K562 (cell line): ENCODE data around the gene P2RY11. TPM values are rescaled to one million over a fixed set of nuclear protein-coding genes. Genes with fewer than 3 reads are reported as not detected.

Experiments
- ATAC-seq: fragments of 200-7000 bp; cut with Tn5 transposase; 3 replicates; pipeline ENCODE4 v1.9.1; 2020; ENCODE audit warnings: moderate library complexity
- BruUV-seq: library from RNA; stranded (reverse); fragments of 400-500 nt; replicated peaks from 2 replicates; lab custom pipeline; 2021; lab: Mats Ljungman, UMichigan
- CTCF ChIA-PET: fragments of 300-600 bp; formaldehyde crosslinking; extraction: SDS; loops from one replicate; lab custom pipeline; 2021; ENCODE audit warnings: low intra/inter-chr PET ratio; lab: Yijun Ruan, JAX
- POLR2A ChIA-PET: fragments of 300-600, 350-650 bp; sonication (Branson Sonifier 250); formaldehyde crosslinking; extraction: SDS; loops from one replicate; lab custom pipeline; 2021; ENCODE audit warnings: antibody characterized with exemption, inconsistent platforms; lab: Yijun Ruan, JAX
- DNase-seq, 4 experiments: peaks; one replicate each; pipeline versions ENCODE4 v3.0.0 to v3.0.0-alpha.2; 2011 to 2018; ENCODE audit warnings: low spot score in 3 of 4, mixed read lengths in 3 of 4; ENCODE audit errors: extremely low read depth in 1 of 4
- FAIRE-seq: peaks from 2 replicates; lab custom pipeline; 2011; peaks lifted over from hg19 to GRCh38; lab: Jason Lieb, UNC
- H2AFZ ChIP-seq: 2 replicates; pipeline ENCODE4 v1.6.0; 2011; ENCODE audit warnings: low read depth, low read length, control low read depth, inconsistent platforms
- H3K27ac ChIP-seq: fragments of 200-600 bp; 3 replicates; pipeline ENCODE4 v1.8.0; 2011; ENCODE audit warnings: low read depth, mild to moderate bottlenecking, control low read depth, inconsistent platforms, low read length, moderate library complexity, mixed read lengths; ENCODE audit errors: extremely low read depth
- H3K27me3 ChIP-seq, 2 experiments: fragments of 300-600 bp in 1 of 2; 2 replicates in 1 of 2; 3 replicates in 1 of 2; pipeline versions ENCODE4 v1.6.0 to v1.8.0; 2011; ENCODE audit warnings: inconsistent platforms in 2 of 2, low read length in 2 of 2, mild to moderate bottlenecking in 1 of 2, mixed read lengths in 1 of 2, moderate library complexity in 1 of 2; ENCODE audit not compliant: control insufficient read depth in 2 of 2, insufficient read depth in 2 of 2
- H3K36me3 ChIP-seq: fragments of 300-600 bp; 3 replicates; pipeline ENCODE4 v1.8.0; 2011; ENCODE audit warnings: mild to moderate bottlenecking, low read length, inconsistent platforms; ENCODE audit not compliant: control insufficient read depth, insufficient read depth
- H3K4me1 ChIP-seq, 2 experiments: fragments of 200-600 bp in 1 of 2; replicated peaks in 1 of 2; 2 replicates in 1 of 2; 3 replicates in 1 of 2; pipeline versions ENCODE4 v1.5.1 to v1.8.0; 2011; ENCODE audit warnings: inconsistent platforms in 2 of 2, low read length in 2 of 2, mild to moderate bottlenecking in 1 of 2, mixed read lengths in 1 of 2, moderate library complexity in 1 of 2; ENCODE audit not compliant: control insufficient read depth in 2 of 2, insufficient read depth in 2 of 2
- H3K4me2 ChIP-seq: 2 replicates; pipeline ENCODE4 v1.6.1; 2011; ENCODE audit warnings: low read length, control low read depth, inconsistent platforms, mixed read lengths; ENCODE audit not compliant: insufficient read depth
- H3K4me3 ChIP-seq: fragments of 200-600 bp; sonication (generic), shearing (Covaris generic); 2 replicates; pipeline ENCODE4 v1.5.1; 2016; ENCODE audit warnings: control low read depth, inconsistent platforms
- H3K79me2 ChIP-seq: fragments of 200-600 bp; 3 replicates; pipeline ENCODE4 v1.8.0; 2011; ENCODE audit warnings: low read length, inconsistent platforms; ENCODE audit not compliant: control insufficient read depth, insufficient read depth
- H3K9ac ChIP-seq, 2 experiments: 2 replicates each; pipeline versions ENCODE4 v1.6.0 to v1.6.1; 2011; ENCODE audit warnings: low read depth in 2 of 2, low read length in 2 of 2, control low read depth in 1 of 2, inconsistent platforms in 1 of 2, mild to moderate bottlenecking in 1 of 2, mixed read lengths in 1 of 2; ENCODE audit not compliant: insufficient read depth in 1 of 2
- H3K9me1 ChIP-seq: one replicate; pipeline ENCODE4 v1.6.0; 2011; ENCODE audit warnings: inconsistent platforms, mild to moderate bottlenecking, low read length, moderate library complexity; ENCODE audit not compliant: control insufficient read depth, insufficient read depth
- H3K9me3 ChIP-seq: replicated peaks from 2 replicates; pipeline ENCODE4 v1.5.1; 2011; ENCODE audit warnings: low read depth, low read length, inconsistent platforms; ENCODE audit not compliant: control insufficient read depth, insufficient read depth
- H4K20me1 ChIP-seq: replicated peaks from 2 replicates; pipeline ENCODE4 v1.6.1; 2011; ENCODE audit warnings: low read length, inconsistent platforms, mixed read lengths; ENCODE audit not compliant: control insufficient read depth, insufficient read depth
- BDP1 ChIP-seq: IDR thresholded peaks from 3 replicates; pipeline ENCODE4 v1.6.1; 2011; ENCODE audit not compliant: insufficient read length, insufficient read depth
- CEBPZ ChIP-seq: fragments of 150-350 bp; IDR thresholded peaks from 2 replicates; pipeline ENCODE4 v1.6.1; 2014; ENCODE audit warnings: low read depth, mild to moderate bottlenecking, low read length, borderline replicate concordance
- ERF ChIP-seq: fragments of 450-650 bp; formaldehyde crosslinking; IDR thresholded peaks from 2 replicates; pipeline ENCODE4 v1.4.0; 2020; ENCODE audit warnings: mild to moderate bottlenecking, mixed read lengths
- ETS2 ChIP-seq: IDR thresholded peaks from 2 replicates; pipeline ENCODE4 v1.6.1; 2016; ENCODE audit warnings: borderline replicate concordance, missing genetic modification characterization, mild to moderate bottlenecking, moderate library complexity, missing compliant biosample characterization; ENCODE audit not compliant: poor library complexity, severe bottlenecking
- FIP1L1 ChIP-seq: fragments of 200-400 bp; formaldehyde crosslinking; IDR thresholded peaks from 2 replicates; pipeline ENCODE4 v1.6.1; 2018; ENCODE audit warnings: mild to moderate bottlenecking, low read depth, low read length; ENCODE audit not compliant: poor library complexity, severe bottlenecking
- GABPB1 ChIP-seq: sonication (generic); formaldehyde crosslinking; IDR thresholded peaks from 2 replicates; pipeline ENCODE4 v1.8.0; 2022; ENCODE audit warnings: mild to moderate bottlenecking, missing genetic modification reagents
- HNRNPLL ChIP-seq: fragments of 200-400 bp; formaldehyde crosslinking; IDR thresholded peaks from 2 replicates; pipeline ENCODE4 v1.6.1; 2017; ENCODE audit warnings: low read length, low read depth, mild to moderate bottlenecking; ENCODE audit not compliant: poor library complexity, severe bottlenecking
- MEF2A ChIP-seq: IDR thresholded peaks from 2 replicates; pipeline ENCODE4 v1.6.1; 2011; ENCODE audit warnings: low read depth, mild to moderate bottlenecking, low read length, moderate library complexity; ENCODE audit not compliant: control insufficient read depth
- NFYB ChIP-seq: IDR thresholded peaks from 2 replicates; pipeline ENCODE4 v1.6.1; 2011; ENCODE audit warnings: mild to moderate bottlenecking, moderate library complexity; ENCODE audit not compliant: insufficient read length; ENCODE audit errors: extremely low read depth
- NR2C2 ChIP-seq, 2 experiments: fragments of 200-800 bp in 1 of 2; sonication (Bioruptor generic) in 1 of 2; sonication (generic) in 1 of 2; formaldehyde crosslinking in 1 of 2; IDR thresholded peaks; 2 replicates each; pipeline versions ENCODE4 v1.6.1 to v1.8.0; 2016 to 2022; ENCODE audit warnings: mild to moderate bottlenecking in 1 of 2, missing compliant biosample characterization in 1 of 2, missing genetic modification characterization in 1 of 2, missing genetic modification reagents in 1 of 2
- RBBP5 ChIP-seq: fragments of 200-600 bp; sonication (generic); IDR thresholded peaks from 2 replicates; pipeline ENCODE4 v1.6.1; 2012; ENCODE audit warnings: borderline replicate concordance, mild to moderate bottlenecking, low read length, control low read depth, inconsistent platforms; ENCODE audit not compliant: insufficient read depth, poor library complexity, severe bottlenecking
- RBM14 ChIP-seq: fragments of 200-400 bp; formaldehyde crosslinking; IDR thresholded peaks from 2 replicates; pipeline ENCODE4 v1.6.1; 2018; ENCODE audit warnings: low read depth, mild to moderate bottlenecking, low read length, moderate library complexity, borderline replicate concordance; ENCODE audit not compliant: insufficient read depth
- STAT5B ChIP-seq: fragments of 250-450 bp; sonication (Bioruptor Pico); IDR thresholded peaks from 2 replicates; pipeline ENCODE4 v1.8.0; 2021; ENCODE audit warnings: mild to moderate bottlenecking, inconsistent platforms
- XRCC3 ChIP-seq: fragments of 450-650 bp; IDR thresholded peaks from 2 replicates; pipeline ENCODE4 v1.6.1; 2017; ENCODE audit warnings: mild to moderate bottlenecking, moderate library complexity
- ZBTB17 ChIP-seq: fragments of 450-650 bp; formaldehyde crosslinking; IDR thresholded peaks from 2 replicates; pipeline ENCODE4 v1.4.0; 2020; ENCODE audit warnings: mild to moderate bottlenecking
- ZBTB34 ChIP-seq: fragments of 250-450 bp; sonication (Bioruptor Pico); IDR thresholded peaks from 2 replicates; pipeline ENCODE4 v1.8.0; 2021; ENCODE audit warnings: mild to moderate bottlenecking, moderate library complexity
- WGBS: fragments of 100-300 bp; shearing (Covaris generic); methylation state at CpG from one replicate; pipeline ENCODE4 v1.1.6; 2016; ENCODE audit warnings: low coverage, mixed read lengths; ENCODE audit not compliant: insufficient coverage; ENCODE audit errors: missing lambda C conversion rate; 5-methylcytosine and 5-hydroxymethylcytosine counted together
- in situ Hi-C: fragments of 300-500 bp; cut with MboI; formaldehyde crosslinking; loops from 4 replicates; pipeline ENCODE4 v1.15.0; 2018; ENCODE audit warnings: inconsistent platforms, mixed read lengths
- intact Hi-C: fragments of 100-400 bp; cut with micrococcal nuclease; formaldehyde crosslinking; loops from 2 replicates; pipeline ENCODE4 v1.14.2; 2022
- polyA plus RNA-seq, 8 experiments: library from polyadenylated mRNA; depleted of rRNA in 4 of 8; stranded (reverse) in 5 of 8; unstranded in 3 of 8; fragments of >200 nt; fragmentation: Nextera tagmentation in 2 of 8; fragmentation: Illumina TruSeq in 1 of 8; extraction: Ambion mirVana in 2 of 8; extraction: Trizol in 1 of 8; gene quantifications; 2 replicates each; pipeline versions ENCODE4 v1.2.1 to v1.2.3, GENCODE V29; 2011 to 2014; ENCODE audit warnings: inconsistent platforms in 1 of 8, missing spikeins in 1 of 8
- total RNA-seq, 7 experiments: library from RNA; depleted of rRNA in 6 of 7; stranded (reverse); fragments of >200 nt in 6 of 7; fragmentation: Illumina TruSeq in 2 of 7; extraction: Trizol in 2 of 7; gene quantifications; 2 replicates each; pipeline versions ENCODE4 v1.2.1 to v1.2.3, GENCODE V29; 2011 to 2021; ENCODE audit warnings: low replicate concordance in 1 of 7

P2RY11 gene
- total and polyA plus RNA-seq, 9 of the 15 experiments (the other 6 are each of a cell fraction or from before 2014, with no cell fraction given), result 0.03 to 10.1 (median 1.5) TPM

- no peak for FAIRE-seq
- POLR2A ChIA-PET, result no interaction called here
- no peak overlapping the region for H3K4me2 ChIP-seq
- H2AFZ ChIP-seq, result no peak overlapping the region
- no TSS peak for BruUV-seq
- TF ChIP-seq RBM14 (no peak), NFYB (no peak), NR2C2 (CRISPR knock-in tag; IDR thresholded peaks at IDR 0.05) (no peak), NR2C2 (tag; IDR thresholded peaks at IDR 0.05) (no peak), ETS2 (tag) (no peak), ZBTB34 (no peak), GABPB1 (CRISPR knock-in tag) (no peak), FIP1L1 (no peak), ZBTB17 (no peak), RBBP5 (no peak), MEF2A (no peak), CEBPZ (no peak), HNRNPLL (no peak), XRCC3 (no peak), ERF (no peak), BDP1 (no peak), STAT5B (no peak)
- H3K27ac ChIP-seq, result no peak overlapping the region
- WGBS, result 0% methylated on average over 6 of the region's 6 CpGs
- in situ Hi-C loops, result no loop called here
- H3K9me3 ChIP-seq, result peaks cover under 1% of the 10 kb centered on the region; the same call in 1 of the 2 replicates
- peak in 1 of 4 experiments; percentile 4 for DNase-seq
- intact Hi-C loops, result no loop called here
- H3K27me3 ChIP-seq, result peaks cover 14 to 59% of the 10 kb centered on the region in 2 experiments; a peak in 4 of 5 replicates
- H3K9me1 ChIP-seq, result no peaks in the 10 kb centered on the region
- H3K79me2 ChIP-seq, result no peaks in the 10 kb centered on the region
- no peak overlapping the region for H3K9ac ChIP-seq
- peaks cover 0 to 9% of the 10 kb centered on the region in 2 experiments; a peak in 1 of 5 replicates for H3K4me1 ChIP-seq
- CTCF ChIA-PET, result no interaction called here
- H3K36me3 ChIP-seq, result no peaks in the 10 kb centered on the region
- H4K20me1 ChIP-seq, result no peaks in the 10 kb centered on the region
- H3K4me3 ChIP-seq, result no peak overlapping the region
- ATAC-seq, result no peak
Observed at GRCh38 chr19:10069046-10069445, 42.4 kb upstream of the P2RY11 start.
